CD4-positive, alpha-beta T cell (primary cell): ENCODE data around the gene NKAPL. TPM values are rescaled to one million over a fixed set of nuclear protein-coding genes. Genes with fewer than 3 reads are reported as not detected.

Experiments
- ATAC-seq: fragments of 200-7000 bp; cut with Tn5 transposase; one replicate; pipeline ENCODE4 v1.10.0; 2022; ENCODE audit warnings: mild to moderate bottlenecking; ENCODE audit not compliant: poor library complexity
- CTCF ChIA-PET: fragments of 350-600 bp; sonication (Branson Sonifier 250); formaldehyde crosslinking; loops from one replicate; lab custom pipeline; 2021; ENCODE audit warnings: antibody characterized with exemption, inconsistent platforms; lab: Charles Lee
- POLR2A ChIA-PET: fragments of 350-600 bp; sonication (Branson Sonifier 250); formaldehyde crosslinking; loops from one replicate; lab custom pipeline; 2021; ENCODE audit warnings: antibody characterized with exemption, inconsistent platforms; lab: Charles Lee
- DNase-seq, 14 experiments: peaks; one replicate each; pipeline ENCODE4 v3.0.0-alpha.2; 2013 to 2020; ENCODE audit warnings: mixed read lengths in 2 of 14
- H3K27ac ChIP-seq, 2 donors: one replicate each; pipeline versions ENCODE4 v1.5.1 to v1.7.0; 2013; ENCODE audit warnings: low read length in 2 of 2, low read depth in 1 of 2, mild to moderate bottlenecking in 1 of 2
- H3K27me3 ChIP-seq, 2 experiments: 1 replicate in 1 of 2; 2 replicates in 1 of 2; pipeline versions ENCODE4 v1.6.1 to v1.7.0; 2013; ENCODE audit warnings: low read length in 2 of 2, control low read depth in 1 of 2, mild to moderate bottlenecking in 1 of 2, moderate library complexity in 1 of 2; ENCODE audit not compliant: insufficient read depth in 2 of 2, control insufficient read depth in 1 of 2
- H3K36me3 ChIP-seq: one replicate; pipeline ENCODE4 v1.6.1; 2013; ENCODE audit warnings: low read length, control low read depth; ENCODE audit not compliant: insufficient read depth
- H3K4me1 ChIP-seq: one replicate; pipeline ENCODE4 v1.6.1; 2013; ENCODE audit warnings: low read length, control low read depth; ENCODE audit not compliant: insufficient read depth
- H3K4me3 ChIP-seq: one replicate; pipeline ENCODE4 v1.5.1; 2013; ENCODE audit warnings: mild to moderate bottlenecking, low read length, moderate library complexity
- H3K9me3 ChIP-seq, 2 experiments: 1 replicate in 1 of 2; 2 replicates in 1 of 2; pipeline versions ENCODE4 v1.6.1 to v1.7.0; 2013; ENCODE audit warnings: low read length in 2 of 2, mild to moderate bottlenecking in 2 of 2, control low read depth in 1 of 2, moderate library complexity in 1 of 2; ENCODE audit not compliant: control insufficient read depth in 1 of 2, insufficient read depth in 1 of 2
- H3K27ac Mint-ChIP-seq: one replicate; pipeline ENCODE4 v1.8.0; 2020; ENCODE audit warnings: mixed read lengths
- H3K27me3 Mint-ChIP-seq: one replicate; pipeline ENCODE4 v1.8.0; 2021; ENCODE audit warnings: mixed read lengths
- H3K36me3 Mint-ChIP-seq: one replicate; pipeline ENCODE4 v1.8.0; 2021; ENCODE audit warnings: low read depth, mixed read lengths
- H3K4me1 Mint-ChIP-seq: one replicate; pipeline ENCODE4 v1.8.0; 2021; ENCODE audit warnings: low read depth, mixed read lengths
- H3K4me3 Mint-ChIP-seq: one replicate; pipeline ENCODE4 v1.8.0; 2020; ENCODE audit warnings: mild to moderate bottlenecking, mixed read lengths
- H3K9me3 Mint-ChIP-seq: one replicate; pipeline ENCODE4 v1.8.0; 2020; ENCODE audit warnings: mixed read lengths
- intact Hi-C, 2 experiments: fragments of 100-400 bp; cut with DNase I in 1 of 2; cut with micrococcal nuclease in 1 of 2; formaldehyde crosslinking; loops; one replicate each; pipeline versions ENCODE4 v1.15.1 to v1.9.0; 2023 to 2025; cut with DNase I, micrococcal nuclease
- total RNA-seq, 174 experiments: library from RNA in 2 of 174; stranded (reverse) in 2 of 174; gene quantifications; one replicate each; pipeline ENCODE4 v1.2.3 and lab custom pipeline; 2021 to 2026
- TF ChIP-seq, protein P1 (sequence below): fragments of 200-600 bp; IDR thresholded peaks from one replicate; pipeline ENCODE4 v1.8.0; 2022; ENCODE audit warnings: antibody characterized with exemption, mild to moderate bottlenecking

Gene NKAPL
- total RNA-seq, 2 experiments from 2014 or later: not detected

DNA sequence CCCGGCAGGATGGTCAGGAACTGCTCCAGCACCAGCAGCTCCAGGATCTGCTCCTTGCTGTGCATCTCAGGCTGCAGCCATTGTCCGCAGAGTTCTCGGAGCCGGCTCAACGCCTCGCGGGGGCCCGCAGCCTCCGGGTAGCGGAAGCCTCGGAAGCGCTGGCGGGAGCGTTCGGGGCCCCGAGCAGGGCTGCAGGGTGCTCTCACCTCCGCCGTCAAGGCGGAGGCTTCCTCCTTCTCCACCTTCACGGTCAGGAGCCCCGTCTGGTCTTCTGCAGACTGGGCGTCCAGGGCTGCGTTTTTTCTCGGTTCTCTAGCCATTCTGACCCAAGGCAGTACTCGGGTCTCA lies 7.5 kb upstream of the NKAPL start:
- H3K9me3 Mint-ChIP-seq: no peaks in the 10 kb centered on the region
- CTCF ChIA-PET: interaction anchor here (0.8 to 1.5 kb wide), 3 partner anchors 12 to 110 kb away, joined by 5 to 7 read pairs (median 5); partner anchors contain the start of gene ZKSCAN8
- H3K4me3 Mint-ChIP-seq: peak overlapping the region; percentile 99
- intact Hi-C loops: loop anchor here (1.0 to 5.0 kb wide), 10 partner anchors 16 to 864 kb away; partner anchors contain the start of genes ZSCAN26 (in 2 of the 2), ZKSCAN8 (in 1 of the 2), ZNF165 (in 1 of the 2) and ZNF391 (in 1 of the 2)
- Histone ChIP-seq H3K27me3 (no peaks in the 10 kb centered on the region), H3K9me3 (no peaks in the 10 kb centered on the region), H3K36me3 (peaks cover 22% of the 10 kb centered on the region), H3K4me3 (peak overlapping the region; percentile 84), H3K27ac (no peak overlapping the region), H3K4me1 (peaks cover 24% of the 10 kb centered on the region)
- peak overlapping the region; percentile 93 for H3K27ac Mint-ChIP-seq
- TF ChIP-seq, protein P1, sequence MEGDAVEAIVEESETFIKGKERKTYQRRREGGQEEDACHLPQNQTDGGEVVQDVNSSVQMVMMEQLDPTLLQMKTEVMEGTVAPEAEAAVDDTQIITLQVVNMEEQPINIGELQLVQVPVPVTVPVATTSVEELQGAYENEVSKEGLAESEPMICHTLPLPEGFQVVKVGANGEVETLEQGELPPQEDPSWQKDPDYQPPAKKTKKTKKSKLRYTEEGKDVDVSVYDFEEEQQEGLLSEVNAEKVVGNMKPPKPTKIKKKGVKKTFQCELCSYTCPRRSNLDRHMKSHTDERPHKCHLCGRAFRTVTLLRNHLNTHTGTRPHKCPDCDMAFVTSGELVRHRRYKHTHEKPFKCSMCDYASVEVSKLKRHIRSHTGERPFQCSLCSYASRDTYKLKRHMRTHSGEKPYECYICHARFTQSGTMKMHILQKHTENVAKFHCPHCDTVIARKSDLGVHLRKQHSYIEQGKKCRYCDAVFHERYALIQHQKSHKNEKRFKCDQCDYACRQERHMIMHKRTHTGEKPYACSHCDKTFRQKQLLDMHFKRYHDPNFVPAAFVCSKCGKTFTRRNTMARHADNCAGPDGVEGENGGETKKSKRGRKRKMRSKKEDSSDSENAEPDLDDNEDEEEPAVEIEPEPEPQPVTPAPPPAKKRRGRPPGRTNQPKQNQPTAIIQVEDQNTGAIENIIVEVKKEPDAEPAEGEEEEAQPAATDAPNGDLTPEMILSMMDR: no peak
- peak in 12 of 14 experiments; percentile 9 to 60 (median 26) for DNase-seq
- H3K36me3 Mint-ChIP-seq: peaks cover 37% of the 10 kb centered on the region
- peaks cover 43% of the 10 kb centered on the region for H3K4me1 Mint-ChIP-seq
- POLR2A ChIA-PET: interaction anchor here (0.8 to 3.0 kb wide), 9 partner anchors 16 to 1000 kb away, joined by 3 to 71 read pairs (median 5); partner anchors contain the start of genes ZKSCAN3, ZKSCAN8, ZSCAN12 and ZSCAN26
- peaks cover 4% of the 10 kb centered on the region for H3K27me3 Mint-ChIP-seq
- ATAC-seq: peak; percentile 69

DNA sequence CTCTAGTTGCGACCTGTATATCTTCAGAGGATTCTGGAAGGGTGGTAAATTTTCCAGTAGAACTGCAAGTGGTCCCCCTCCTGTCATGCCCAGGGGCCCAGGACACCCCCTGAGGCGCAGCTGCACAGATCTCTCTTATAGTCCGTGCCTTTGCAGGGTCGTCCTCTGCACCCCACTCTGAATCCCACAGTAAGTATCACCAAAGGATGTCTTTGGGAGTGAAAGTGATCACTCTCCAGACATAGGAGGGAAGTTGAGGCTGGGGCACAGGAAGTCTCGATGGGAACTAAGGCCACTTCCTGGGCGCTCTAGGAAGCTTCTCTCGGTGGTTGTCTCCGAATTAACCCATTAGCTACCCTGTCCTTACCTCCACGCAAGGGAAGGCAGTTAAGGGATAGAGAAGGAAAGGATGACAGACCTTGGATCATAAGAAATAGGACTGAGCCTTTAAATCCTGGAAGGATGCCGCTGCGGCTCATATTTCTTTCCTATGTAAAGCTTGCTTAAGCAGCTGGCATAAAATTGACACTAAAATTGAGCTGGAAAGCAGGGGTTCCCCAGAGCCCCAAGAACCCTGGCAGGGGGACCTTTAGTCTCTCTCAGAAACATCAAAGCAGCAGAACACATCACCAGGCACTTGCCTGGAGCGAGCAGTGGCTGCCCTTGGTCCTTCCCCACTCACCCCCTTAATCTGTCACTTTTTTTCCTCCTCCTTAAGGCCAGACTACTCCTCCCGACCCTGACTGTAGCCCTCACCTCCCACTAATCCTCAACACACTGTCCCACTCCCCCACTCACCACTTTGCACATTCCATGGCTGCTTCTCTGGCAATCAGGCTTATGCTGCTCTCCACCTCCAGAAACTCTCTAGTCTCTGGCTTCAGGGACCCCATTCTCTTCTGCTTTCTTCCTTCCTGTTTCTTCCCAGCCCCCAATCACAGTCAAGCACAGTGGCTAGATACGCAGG lies 6.8 kb upstream of the NKAPL start, which contains the start of gene ZKSCAN4:
Gene ZKSCAN4, minus strand, starts transcription at position 261 of the 967 bp plus-strand sequence. CDS start 289 bp downstream, outside the sequence.
- peak within 1 kb of the TSS in 1 of 2 donors; percentile 61 for H3K27ac ChIP-seq
- H3K4me3 Mint-ChIP-seq: peak within 1 kb of the TSS; percentile 99
- ChIA-PET POLR2A (interaction anchor here (0.6 to 3.0 kb wide), 16 partner anchors 12 to 1001 kb away, joined by 3 to 71 read pairs (median 4); partner anchors contain the start of genes PGBD1, ZKSCAN3, ZKSCAN8 and ZNF165), CTCF (interaction anchor here (0.7 to 1.5 kb wide), 5 partner anchors 12 to 111 kb away, joined by 3 to 7 read pairs (median 5); partner anchors contain the start of genes ZKSCAN8 and ZSCAN26)
- H3K9me3 Mint-ChIP-seq: no peaks in the 10 kb centered on the region
- ATAC-seq (peak; percentile 91), DNase-seq (peak; percentile 65 to 91 (median 80))
- peak within 1 kb of the TSS; percentile 84 for H3K4me3 ChIP-seq
- no peaks in the 10 kb centered on the region for H3K27me3 ChIP-seq
- peaks cover 15% of the 10 kb centered on the region for H3K36me3 ChIP-seq
- peaks cover 43% of the 10 kb centered on the region for H3K4me1 Mint-ChIP-seq
- peaks cover 24% of the 10 kb centered on the region for H3K4me1 ChIP-seq
- TF ChIP-seq, protein P1: no peak
- peaks cover 4% of the 10 kb centered on the region for H3K27me3 Mint-ChIP-seq
- peaks cover 30% of the 10 kb centered on the region for H3K36me3 Mint-ChIP-seq
- no peaks in the 10 kb centered on the region for H3K9me3 ChIP-seq
- intact Hi-C loops: loop anchor here (1.0 to 5.0 kb wide), 10 partner anchors 15 to 865 kb away; partner anchors contain the start of genes ZSCAN26 (in 2 of the 2), ZKSCAN8 (in 1 of the 2), ZNF165 (in 1 of the 2) and ZNF391 (in 1 of the 2)
- peak within 1 kb of the TSS; percentile 93 for H3K27ac Mint-ChIP-seq

DNA sequence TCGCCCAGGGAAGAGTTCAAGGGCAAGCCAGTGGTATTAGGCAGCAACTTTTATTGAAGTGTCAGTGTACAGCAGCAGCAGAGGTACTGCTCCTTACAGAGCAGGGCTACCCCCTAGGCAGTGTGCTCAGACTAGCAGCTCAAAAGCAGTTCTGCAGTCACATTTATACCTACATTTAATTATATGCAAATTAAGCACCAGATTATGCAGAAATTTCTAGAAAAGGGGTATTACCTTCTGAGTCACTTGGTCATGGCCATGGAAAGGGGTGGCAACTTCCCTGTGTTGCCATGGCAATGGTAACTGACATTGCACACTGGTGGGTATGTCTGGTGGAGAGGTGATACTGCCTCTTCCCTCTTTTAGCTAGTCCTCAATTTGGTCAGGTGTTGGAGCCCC lies 5.0 kb upstream of the NKAPL start:
- peaks cover 39% of the 10 kb centered on the region for H3K4me1 Mint-ChIP-seq
- H3K4me3 Mint-ChIP-seq: peak overlapping the region; percentile 15
- H3K36me3 Mint-ChIP-seq: peaks cover 13% of the 10 kb centered on the region
- H3K36me3 ChIP-seq: peaks cover under 1% of the 10 kb centered on the region
- POLR2A ChIA-PET: interaction anchor here (1.4 to 3.0 kb wide), 2 partner anchors 13 kb away, joined by 4 to 71 read pairs; partner anchors contain the start of gene ZSCAN26
- DNase-seq: peak in 1 of 14 experiments; percentile 34
- no peak overlapping the region for H3K27ac Mint-ChIP-seq
- ATAC-seq: no peak
- no peak overlapping the region for H3K4me3 ChIP-seq
- H3K9me3 ChIP-seq: peaks cover 0 to 2% of the 10 kb centered on the region in 2 experiments
- no peaks in the 10 kb centered on the region for H3K27me3 ChIP-seq
- peaks cover 14% of the 10 kb centered on the region for H3K27me3 Mint-ChIP-seq
- H3K9me3 Mint-ChIP-seq: peaks cover 2% of the 10 kb centered on the region
- intact Hi-C loops: loop anchor here (2.0 to 5.0 kb wide), 5 partner anchors 98 to 867 kb away; partner anchors contain the start of genes ZNF391 (in 1 of the 2) and ZSCAN23 (in 1 of the 2)
- H3K27ac ChIP-seq: no peak overlapping the region
- CTCF ChIA-PET: interaction anchor here (1.3 kb wide), 1 partner anchor 13 kb away, joined by 5 read pairs; the partner anchor contains the start of gene ZSCAN26
- H3K4me1 ChIP-seq: peaks cover 27% of the 10 kb centered on the region
- TF ChIP-seq, protein P1: no peak
